AG04450 (cell line): Measurements from ENCODE around the gene HADHA. TPM values are rescaled to one million over a fixed set of nuclear protein-coding genes. Genes with fewer than 3 reads are reported as not detected.

Experiments used
- CTCF ChIA-PET: fragments of 300-600, 350-600 bp; formaldehyde crosslinking; extraction: SDS; loops from one replicate; lab custom pipeline; 2022; ENCODE audit warnings: antibody characterized with exemption, inconsistent platforms; lab: Charles Lee
- POLR2A ChIA-PET: fragments of 350-600 bp; formaldehyde crosslinking; extraction: SDS; loops from one replicate; lab custom pipeline; 2021; ENCODE audit warnings: antibody characterized with exemption, inconsistent platforms; lab: Yijun Ruan, JAX
- DNase-seq: peaks from one replicate; pipeline ENCODE4 v3.0.0-alpha.2; 2011; ENCODE audit warnings: low read depth, low spot score
- H3K27ac ChIP-seq: one replicate; pipeline ENCODE4 v1.5.1; 2012; ENCODE audit warnings: low read depth, low read length, control low read depth
- H3K27me3 ChIP-seq: one replicate; pipeline ENCODE4 v1.6.0; 2012; ENCODE audit warnings: low read length; ENCODE audit not compliant: control insufficient read depth, insufficient read depth
- H3K4me3 ChIP-seq: 2 replicates; pipeline ENCODE4 v1.5.1; 2011; ENCODE audit warnings: mild to moderate bottlenecking, low read depth, low read length, control low read depth
- H3K9me3 ChIP-seq: 2 replicates; pipeline ENCODE4 v1.5.1; 2012; ENCODE audit warnings: low read length; ENCODE audit not compliant: control insufficient read depth, insufficient read depth
- CTCF ChIP-seq: IDR thresholded peaks from 2 replicates; pipeline ENCODE4 v1.5.1; 2011; ENCODE audit warnings: low read depth, low read length, control low read depth, inconsistent platforms
- polyA plus RNA-seq: library from polyadenylated mRNA; depleted of rRNA; stranded (reverse); fragments of >200 nt; gene quantifications from 2 replicates; pipeline ENCODE4 v1.2.3, GENCODE V29; 2011

HADHA gene
- polyA plus RNA-seq, 1 experiment = 172 TPM

GRCh38 chr2:26184121-26184520, 60.3 kb downstream of the HADHA start:
- POLR2A ChIA-PET = interaction anchor here (0.6 kb wide), 1 partner anchor 93 kb away, joined by 4 read pairs; no protein-coding TSS in a partner anchor
- H3K27ac ChIP-seq = no peak overlapping the region
- H3K9me3 ChIP-seq = no peaks in the 10 kb centered on the region
- CTCF ChIA-PET = interaction anchor here (0.5 to 2.6 kb wide), 8 partner anchors 8 to 826 kb away, joined by 3 to 19 read pairs (median 4); no protein-coding TSS in a partner anchor
- no peaks in the 10 kb centered on the region for H3K27me3 ChIP-seq
- H3K4me3 ChIP-seq = peak overlapping the region; percentile 60
- DNase-seq = no peak
- TF ChIP-seq CTCF = no peak

- DNase-seq = no peak
- no peak for TF ChIP-seq CTCF
- no peak overlapping the region for H3K4me3 ChIP-seq
- no peaks in the 10 kb centered on the region for H3K9me3 ChIP-seq
- CTCF ChIA-PET = interaction anchor here (2.6 kb wide), 1 partner anchor 232 kb away, joined by 19 read pairs; no protein-coding TSS in a partner anchor
- POLR2A ChIA-PET = no interaction called here
- no peak overlapping the region for H3K27ac ChIP-seq
- no peaks in the 10 kb centered on the region for H3K27me3 ChIP-seq
Measured at GRCh38 chr2:26182887-26183630, 61.4 kb downstream of the HADHA start.

- H3K9me3 ChIP-seq = no peaks in the 10 kb centered on the region
- no peaks in the 10 kb centered on the region for H3K27me3 ChIP-seq
- ChIA-PET POLR2A (no interaction called here), CTCF (no interaction called here)
- DNase-seq = no peak
- H3K4me3 ChIP-seq = no peak overlapping the region
- H3K27ac ChIP-seq = no peak overlapping the region
- TF ChIP-seq CTCF = no peak
Measured at GRCh38 chr2:26182441-26182840, 62.0 kb downstream of the HADHA start.

GRCh38 chr2:26179446-26179913, 65.0 kb downstream of the HADHA start:
- H3K27me3 ChIP-seq = peaks cover 14% of the 10 kb centered on the region
- no peaks in the 10 kb centered on the region for H3K9me3 ChIP-seq
- DNase-seq = no peak
- ChIA-PET CTCF (no interaction called here), POLR2A (no interaction called here)
- H3K4me3 ChIP-seq = no peak overlapping the region
- H3K27ac ChIP-seq = no peak overlapping the region
- no peak for TF ChIP-seq CTCF

- TF ChIP-seq CTCF = no peak
- DNase-seq = no peak
- Histone ChIP-seq H3K27ac (no peak overlapping the region), H3K4me3 (peak overlapping the region; percentile 55), H3K27me3 (peaks cover 20% of the 10 kb centered on the region), H3K9me3 (no peaks in the 10 kb centered on the region; the same call in 1 of the 2 replicates)
- POLR2A ChIA-PET = interaction anchor here (0.6 kb wide), 1 partner anchor 178 kb away, joined by 5 read pairs; no protein-coding TSS in a partner anchor
- CTCF ChIA-PET = interaction anchor here (0.9 kb wide), 1 partner anchor 228 kb away, joined by 5 read pairs; no protein-coding TSS in a partner anchor
Measured at GRCh38 chr2:26178746-26179436, 65.5 kb downstream of the HADHA start.
